Stomach (tissue), 9 donors: ENCODE results near the gene METAP2. TPM values are rescaled to one million over a fixed set of nuclear protein-coding genes. Genes with fewer than 3 reads are reported as not detected.

ENCODE experiments used
- DNase-seq, 2 donors: peaks; one replicate each; pipeline versions ENCODE4 v3.0.0 to v3.0.0-alpha.2; 2013 to 2019
- H3K27ac ChIP-seq, 5 donors: fragments of 200-600 bp in 4 of 5; sonication (generic) in 4 of 5; one replicate each; pipeline ENCODE4 v1.5.1; 2013 to 2019; ENCODE audit warnings: mild to moderate bottlenecking in 1 of 5, moderate library complexity in 1 of 5
- H3K27me3 ChIP-seq, 3 donors: fragments of 200-600 bp; sonication (generic); one replicate each; pipeline ENCODE4 v1.5.1; 2017 to 2019; ENCODE audit warnings: mixed run types in 1 of 3
- H3K36me3 ChIP-seq, 4 donors: fragments of 200-600 bp; sonication (generic); 1 replicate in 3 of 4; 2 replicates in 1 of 4; pipeline ENCODE4 v1.5.1; 2016 to 2019
- H3K4me1 ChIP-seq, 4 donors: fragments of 200-600 bp; sonication (generic); one replicate each; pipeline ENCODE4 v1.5.1; 2016 to 2019
- H3K4me3 ChIP-seq, 4 donors: fragments of 200-600 bp; sonication (generic) in 3 of 4; one replicate each; pipeline ENCODE4 v1.5.1; 2016 to 2019; ENCODE audit warnings: mild to moderate bottlenecking in 1 of 4
- H3K9me3 ChIP-seq, 4 donors: fragments of 200-600 bp; sonication (generic); one replicate each; pipeline ENCODE4 v1.5.1; 2016 to 2019
- CTCF ChIP-seq, 7 experiments: fragments of 450-650 bp in 4 of 7; fragments of 200-600 bp in 3 of 7; sonication (generic) in 3 of 7; IDR thresholded peaks; one replicate each; pipeline ENCODE4 v1.5.1; 2016 to 2019; ENCODE audit warnings: antibody characterized with exemption in 7 of 7, control low read depth in 2 of 7, mild to moderate bottlenecking in 1 of 7
- EP300 ChIP-seq: sonication (generic); formaldehyde crosslinking; IDR thresholded peaks from one replicate; pipeline ENCODE4 v1.6.1; 2017; ENCODE audit warnings: antibody characterized with exemption
- POLR2A ChIP-seq, 4 donors: fragments of 450-650 bp; IDR thresholded peaks; one replicate each; pipeline ENCODE4 v1.6.1; 2016; ENCODE audit warnings: antibody characterized with exemption in 4 of 4, control low read depth in 2 of 4, mild to moderate bottlenecking in 1 of 4, moderate library complexity in 1 of 4
- POLR2AphosphoS5 ChIP-seq, 3 donors: sonication (generic); formaldehyde crosslinking; IDR thresholded peaks; one replicate each; pipeline ENCODE4 v1.6.1; 2016; ENCODE audit warnings: antibody characterized with exemption in 3 of 3
- WGBS, 5 donors: extraction: QIAGEN DNeasy Blood & Tissue Kit in 3 of 5; methylation state at CpG; one replicate each; pipeline versions ENCODE4 v1.1.5 to v1.1.7; 2013 to 2018; 5-methylcytosine and 5-hydroxymethylcytosine counted together
- intact Hi-C: fragments of 100-400 bp; cut with DNase I; formaldehyde crosslinking; loops from one replicate; pipeline ENCODE4 v1.15.1; 2023; ENCODE audit warnings: low total_unique reads
- polyA plus RNA-seq, 3 donors: library from polyadenylated mRNA; stranded (reverse); fragments of 200-250 nt; gene quantifications; one replicate each; pipeline ENCODE4 v1.2.3, GENCODE V29; 2013
- total RNA-seq, 5 donors: library from RNA; depleted of rRNA; stranded (reverse); fragments of >200 nt; gene quantifications; one replicate each; pipeline versions ENCODE4 v1.1.0 to v1.2.3, GENCODE V29; 2014 to 2016
- donor health status: healthy with polysubstance abuse.
- donor health status: Bipolar disorder and iron deficiency.
- donor health status: healthy.

METAP2 gene
- total and polyA plus RNA-seq, 8 donors: 14.0 to 111 (median 43.6) TPM

GRCh38 chr12:95492462-95492861, 18.5 kb downstream of the METAP2 start:
- H3K4me1 ChIP-seq: peaks cover 0 to 15% (median 7%) of the 10 kb centered on the region in 4 donors
- H3K36me3 ChIP-seq: peaks cover 23 to 90% (median 73%) of the 10 kb centered on the region in 4 donors
- no peak for DNase-seq
- H3K27ac ChIP-seq: no peak overlapping the region
- WGBS, 5 donors: 93 to 99% (median 96%) methylated on average over 2 of the region's 2 CpGs
- no peaks in the 10 kb centered on the region for H3K27me3 ChIP-seq
- H3K4me3 ChIP-seq: no peak overlapping the region
- TF ChIP-seq POLR2AphosphoS5 (IDR thresholded peaks at IDR 0.05) (no peak), POLR2A (IDR thresholded peaks at IDR 0.05) (no peak), CTCF (IDR thresholded peaks at IDR 0.05) (no peak), EP300 (no peak)
- intact Hi-C loops: no loop called here
- H3K9me3 ChIP-seq: no peaks in the 10 kb centered on the region

DNA sequence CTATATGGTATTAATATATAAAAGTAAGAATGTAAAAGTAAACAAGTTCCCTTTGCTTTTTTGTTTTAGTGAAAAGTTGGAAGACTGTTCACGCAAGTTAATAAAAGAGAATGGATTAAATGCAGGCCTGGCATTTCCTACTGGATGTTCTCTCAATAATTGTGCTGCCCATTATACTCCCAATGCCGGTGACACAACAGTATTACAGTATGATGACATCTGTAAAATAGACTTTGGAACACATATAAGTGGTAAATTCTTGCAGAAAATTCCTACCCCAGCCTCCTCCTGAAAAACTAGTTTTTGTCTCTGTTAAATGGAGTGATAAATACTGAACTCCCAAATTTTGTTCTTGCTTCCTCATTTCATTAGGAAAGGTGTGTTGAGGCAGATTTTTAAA, 20.9 kb downstream of the METAP2 start:
- Histone ChIP-seq H3K27ac (no peak overlapping the region), H3K9me3 (peaks cover 0 to 3% (median 0%) of the 10 kb centered on the region in 4 donors), H3K4me1 (peaks cover 0 to 15% (median 7%) of the 10 kb centered on the region in 4 donors), H3K4me3 (no peak overlapping the region), H3K27me3 (no peaks in the 10 kb centered on the region), H3K36me3 (peaks cover 36 to 91% (median 81%) of the 10 kb centered on the region in 4 donors)
- intact Hi-C loops: no loop called here
- TF ChIP-seq EP300 (no peak), POLR2A (IDR thresholded peaks at IDR 0.05) (no peak), POLR2AphosphoS5 (IDR thresholded peaks at IDR 0.05) (no peak), CTCF (IDR thresholded peaks at IDR 0.05) (no peak)
- 90 to 93% (median 91%) methylated on average over 2 of the region's 2 CpGs for WGBS, 5 donors
- no peak for DNase-seq

DNA sequence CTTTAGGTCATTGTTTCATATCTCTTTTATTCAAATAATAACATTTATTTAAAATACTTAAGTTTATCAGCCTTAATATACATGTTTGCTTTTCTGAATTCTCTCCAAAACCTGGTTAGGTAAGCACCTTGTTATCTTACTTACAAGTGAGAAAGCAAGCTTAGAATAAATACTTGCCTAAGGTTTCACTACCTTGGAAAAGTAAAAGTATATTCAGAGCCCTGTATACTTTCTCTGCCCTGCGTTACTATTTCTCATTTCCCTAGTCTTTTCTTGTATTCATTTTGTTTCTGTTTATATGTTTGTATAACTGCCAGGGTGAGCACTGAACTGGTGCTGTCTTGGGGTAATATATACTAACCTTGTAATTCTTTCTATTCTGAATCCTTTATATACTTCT, 21.5 kb downstream of the METAP2 start:
- 30 to 65% (median 53%) methylated on average over 1 of the region's 1 CpG for WGBS, 5 donors
- Histone ChIP-seq H3K9me3 (peaks cover 0 to 3% (median 0%) of the 10 kb centered on the region in 4 donors), H3K27ac (no peak overlapping the region), H3K36me3 (peaks cover 38 to 92% (median 78%) of the 10 kb centered on the region in 4 donors), H3K4me1 (peaks cover 0 to 15% (median 7%) of the 10 kb centered on the region in 4 donors), H3K4me3 (no peak overlapping the region), H3K27me3 (no peaks in the 10 kb centered on the region)
- no peak for TF ChIP-seq CTCF (IDR thresholded peaks at IDR 0.05)
- TF ChIP-seq POLR2AphosphoS5 (IDR thresholded peaks at IDR 0.05): no peak
- no peak for TF ChIP-seq EP300
- TF ChIP-seq POLR2A (IDR thresholded peaks at IDR 0.05): no peak
- DNase-seq: peak in 1 of 2 donors; percentile 16
- intact Hi-C loops: no loop called here

- peaks cover 0 to 15% (median 7%) of the 10 kb centered on the region in 4 donors for H3K4me1 ChIP-seq
- no peak overlapping the region for H3K27ac ChIP-seq
- WGBS, 5 donors: 96 to 99% (median 98%) methylated on average over 4 of the region's 4 CpGs
- DNase-seq: no peak
- intact Hi-C loops: no loop called here
- peaks cover 0 to 3% (median 0%) of the 10 kb centered on the region in 4 donors for H3K9me3 ChIP-seq
- no peak for TF ChIP-seq CTCF (IDR thresholded peaks at IDR 0.05)
- no peak for TF ChIP-seq EP300
- TF ChIP-seq POLR2A (IDR thresholded peaks at IDR 0.05): no peak
- no peak for TF ChIP-seq POLR2AphosphoS5 (IDR thresholded peaks at IDR 0.05)
- H3K36me3 ChIP-seq: peaks cover 38 to 85% (median 76%) of the 10 kb centered on the region in 4 donors
- no peak overlapping the region for H3K4me3 ChIP-seq
- no peaks in the 10 kb centered on the region for H3K27me3 ChIP-seq
Observed at GRCh38 chr12:95497031-95497430, 23.1 kb downstream of the METAP2 start.
